Measurements from ENCODE around the gene TMEM125. TPM values are rescaled to one million over a fixed set of nuclear protein-coding genes. Genes with fewer than 3 reads are reported as not detected.
A peak's percentile ranks its signal among the peaks of the same experiment; 100 is the strongest.

Gene TMEM125
- total and polyA plus RNA-seq, 11 donors, result 0.11 to 0.68 (median 0.29) TPM; not detected in 5

GRCh38 chr1:43303471-43304313 is 33.9 kb downstream of the TMEM125 start:
- no peaks in the 10 kb centered on the region for H3K27me3 ChIP-seq
- ATAC-seq (peak in 3 of 4 donors; percentile 13 to 60 (median 31)), DNase-seq (peak in 1 of 5 donors; percentile 31)
- H3K36me3 ChIP-seq, result peaks cover 0 to 32% (median 7%) of the 10 kb centered on the region in 9 donors
- peak overlapping the region in 10 of 12 donors; percentile 27 to 93 (median 78) for H3K27ac ChIP-seq
- H3K9me3 ChIP-seq, result no peaks in the 10 kb centered on the region
- peaks cover 0 to 53% (median 25%) of the 10 kb centered on the region in 12 donors for H3K4me1 ChIP-seq
- intact Hi-C loops (cut with DNase I), result loop anchor here in 5 of 10 donors (2.0 to 5.0 kb wide), 7 partner anchors 39 to 66 kb away; partner anchors contain the start of gene ELOVL1 (in 1 of the 5)
- 40 to 59% (median 54%) methylated on average over 8 of the region's 8 CpGs for WGBS, 4 donors
- H3K4me3 ChIP-seq, result peak overlapping the region in 11 of 12 donors; percentile 27 to 66 (median 52)
- no peak for TF ChIP-seq POLR2A (IDR thresholded peaks at IDR 0.05)
- no peak for TF ChIP-seq CTCF (IDR thresholded peaks at IDR 0.05)

DNA sequence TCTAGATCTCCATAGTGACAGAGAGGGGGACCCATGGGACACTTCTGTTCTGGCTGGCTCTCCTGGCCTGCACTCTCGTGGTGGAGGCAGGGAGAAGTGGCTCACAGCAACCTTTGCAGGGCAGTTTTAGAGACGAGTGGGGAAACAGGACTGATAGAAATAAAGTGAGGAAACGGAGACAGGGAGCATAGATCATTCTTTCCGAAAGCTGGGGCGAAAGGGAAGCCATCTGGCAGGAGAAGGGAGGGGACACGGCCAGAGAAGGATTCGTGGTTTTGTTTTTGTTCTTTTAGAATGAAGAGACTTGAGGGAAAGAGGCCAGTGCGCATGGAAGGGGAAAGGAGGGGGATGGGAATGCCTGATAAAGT is 34.5 kb downstream of the TMEM125 start:
- peak overlapping the region in 10 of 12 donors; percentile 30 to 66 (median 52) for H3K4me3 ChIP-seq
- intact Hi-C loops (cut with DNase I), result loop anchor here in 5 of 10 donors (2.0 to 5.0 kb wide), 6 partner anchors 38 to 67 kb away; partner anchors contain the start of gene ELOVL1 (in 1 of the 5)
- H3K36me3 ChIP-seq, result peaks cover 0 to 38% (median 7%) of the 10 kb centered on the region in 9 donors
- TF ChIP-seq POLR2A (IDR thresholded peaks at IDR 0.05), result no peak
- peak in 2 of 12 donors; percentile 21 to 24 for TF ChIP-seq CTCF (IDR thresholded peaks at IDR 0.05)
- peaks cover 0 to 58% (median 22%) of the 10 kb centered on the region in 12 donors for H3K4me1 ChIP-seq
- DNase-seq (no peak), ATAC-seq (no peak)
- H3K27me3 ChIP-seq, result no peaks in the 10 kb centered on the region
- peak overlapping the region in 10 of 12 donors; percentile 27 to 93 (median 78) for H3K27ac ChIP-seq
- no peaks in the 10 kb centered on the region for H3K9me3 ChIP-seq
- WGBS, 4 donors, result 38 to 55% (median 47%) methylated on average over 8 of the region's 8 CpGs

GRCh38 chr1:43304771-43305300 is 35.1 kb downstream of the TMEM125 start:
- TF ChIP-seq CTCF (IDR thresholded peaks at IDR 0.05) (no peak), POLR2A (IDR thresholded peaks at IDR 0.05) (no peak)
- ATAC-seq (no peak), DNase-seq (peak in 1 of 5 donors; percentile 27)
- Histone ChIP-seq H3K4me3 (peak overlapping the region in 10 of 12 donors; percentile 30 to 66 (median 52)), H3K27ac (peak overlapping the region in 4 of 12 donors; percentile 54 to 82 (median 78)), H3K9me3 (no peaks in the 10 kb centered on the region), H3K27me3 (no peaks in the 10 kb centered on the region), H3K36me3 (peaks cover 0 to 43% (median 9%) of the 10 kb centered on the region in 9 donors), H3K4me1 (peaks cover 0 to 57% (median 17%) of the 10 kb centered on the region in 12 donors)
- WGBS, 4 donors, result 73 to 91% (median 81%) methylated on average over 41 to 46 of the region's 46 CpGs
- intact Hi-C loops (cut with DNase I), result loop anchor here in 5 of 10 donors (2.0 to 5.0 kb wide), 6 partner anchors 37 to 68 kb away; partner anchors contain the start of gene ELOVL1 (in 1 of the 5)

Data from heart left ventricle (tissue), 16 donors.